OCI-M1 (cell line): Measurements from ENCODE around the gene ZBTB4.
"Not testable (repeated sequence)": the region's sequence is repeated elsewhere in the genome, so short reads cannot be mapped to it uniquely, and the experiment has no call there.

ENCODE experiments used
- DNase-seq: peaks from one replicate; lab custom pipeline; 2025; lab: John Stamatoyannopoulos, UW

Gene ZBTB4

DNA sequence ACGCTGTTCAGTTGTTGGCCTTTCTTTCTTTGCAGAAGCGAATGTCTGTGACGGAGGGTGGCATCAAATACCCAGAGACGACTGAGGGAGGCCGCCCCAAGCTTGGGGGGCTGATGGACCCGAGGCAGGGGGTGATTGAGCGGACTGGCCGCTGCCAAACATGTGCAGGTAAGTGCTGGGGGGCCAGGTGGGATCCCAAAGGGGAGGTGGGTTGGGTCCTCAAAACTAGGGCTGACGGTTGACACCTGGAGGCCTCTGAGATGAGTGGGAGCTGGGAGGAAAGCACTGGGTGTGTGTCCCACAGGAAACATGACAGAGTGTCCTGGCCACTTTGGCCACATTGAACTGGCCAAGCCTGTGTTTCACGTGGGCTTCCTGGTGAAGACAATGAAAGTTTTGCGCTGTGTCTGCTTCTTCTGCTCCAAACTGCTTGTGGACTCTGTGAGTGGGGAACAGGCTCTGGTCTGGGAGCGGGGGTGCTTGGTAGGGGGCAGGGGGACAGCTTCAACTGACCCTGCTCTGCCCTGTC is 16.5 kb upstream of the ZBTB4 start:
- DNase-seq: no peak

- no peak for DNase-seq
Measured at GRCh38 chr17:7493941-7494340, 14.5 kb upstream of the ZBTB4 start.

GRCh38 chr17:7491583-7491982 is 12.2 kb upstream of the ZBTB4 start:
- DNase-seq: no peak

DNA sequence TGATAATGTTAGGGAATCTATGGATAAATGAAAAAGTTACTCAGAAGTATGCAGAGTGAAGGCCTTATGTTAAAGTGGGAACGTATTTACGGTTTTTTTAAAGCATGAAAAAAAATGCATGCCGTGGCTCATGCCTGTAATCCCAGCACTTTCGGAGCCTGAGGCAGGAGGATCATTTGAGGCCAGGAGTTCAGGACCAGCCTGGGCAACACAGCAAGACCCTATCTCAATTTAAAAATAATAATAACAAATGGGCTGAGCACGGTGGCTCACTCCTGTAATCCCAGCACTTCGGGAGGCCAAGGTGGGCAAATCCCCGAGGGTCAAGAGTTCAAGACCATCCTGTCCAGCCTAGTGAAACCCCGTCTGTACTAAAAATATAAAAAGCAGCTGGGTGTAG is 10.7 kb upstream of the ZBTB4 start:
- no peak for DNase-seq

GRCh38 chr17:7486181-7486580 is 6.8 kb upstream of the ZBTB4 start:
- peak; percentile 57 for DNase-seq

DNA sequence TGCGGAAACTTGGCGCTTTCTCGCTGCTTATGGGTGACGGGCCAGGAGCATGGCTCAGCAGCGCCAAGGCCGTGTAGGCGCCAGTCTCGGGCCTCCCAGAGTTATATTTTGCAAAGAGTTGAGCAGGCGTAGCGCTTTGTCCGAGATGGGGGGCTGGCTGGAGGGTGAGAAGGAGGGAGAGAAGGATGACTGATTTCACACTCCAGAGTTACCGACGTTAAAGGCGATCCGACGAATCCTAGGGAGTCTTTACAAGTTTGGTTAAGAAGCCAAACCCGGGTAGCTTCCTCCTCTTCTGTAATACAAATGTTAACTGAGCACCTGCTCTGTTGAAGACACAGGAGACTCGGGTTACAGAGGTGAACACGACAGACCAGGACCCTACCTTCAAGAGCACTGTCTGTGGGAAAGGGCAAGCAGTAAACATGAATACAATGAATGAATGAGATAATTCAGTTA is 5.5 kb upstream of the ZBTB4 start:
- DNase-seq: no peak

- peak; percentile 99 for DNase-seq
Measured at GRCh38 chr17:7484067-7484918, 4.9 kb upstream of the ZBTB4 start, which contains the start of gene POLR2A. Gene POLR2A (plus strand): TSS chr17:7484366.

GRCh38 chr17:7483255-7484066 is 4.0 kb upstream of the ZBTB4 start:
- peak; percentile 99 for DNase-seq

DNA sequence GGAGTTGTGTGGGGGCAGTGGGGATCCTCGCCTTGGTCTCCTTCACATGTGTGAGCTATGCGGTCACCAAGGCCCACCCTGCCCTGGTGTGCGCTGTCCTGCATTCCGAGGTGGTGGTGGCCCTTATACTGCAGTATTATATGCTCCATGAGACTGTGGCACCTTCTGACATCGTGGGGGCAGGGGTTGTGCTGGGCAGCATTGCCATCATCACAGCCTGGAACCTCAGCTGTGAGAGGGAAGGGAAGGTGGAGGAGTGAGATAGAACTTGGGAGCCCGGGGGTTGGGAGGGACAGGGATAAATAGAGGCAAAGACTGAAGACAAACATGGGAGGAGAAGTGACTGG is 3.3 kb upstream of the ZBTB4 start:
- not testable (repeated sequence) for DNase-seq

- not testable (repeated sequence) for DNase-seq
Measured at GRCh38 chr17:7481842-7482741, 2.7 kb upstream of the ZBTB4 start.

- DNase-seq: not testable (repeated sequence)
Measured at GRCh38 chr17:7481275-7481674, 1.8 kb upstream of the ZBTB4 start, which contains the start of gene SLC35G6. Gene SLC35G6 (plus strand): TSS chr17:7481446. CDS start chr17:7481517, 71 bp downstream.

DNA sequence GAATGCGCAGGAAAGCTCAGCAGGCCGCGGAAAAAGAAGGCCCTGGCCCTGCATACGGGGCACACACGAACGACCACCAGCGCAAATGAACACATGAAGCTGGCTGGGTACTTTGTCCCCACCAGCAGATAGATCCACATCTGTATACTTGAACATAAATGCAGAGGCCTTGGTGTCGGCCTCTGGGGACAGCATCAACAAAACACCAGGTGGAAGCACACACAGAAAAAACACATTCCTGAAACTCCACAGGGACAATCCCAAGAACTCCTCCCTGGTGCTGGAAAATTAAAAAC is 606 bp upstream of the ZBTB4 start:
- DNase-seq: no peak

DNA sequence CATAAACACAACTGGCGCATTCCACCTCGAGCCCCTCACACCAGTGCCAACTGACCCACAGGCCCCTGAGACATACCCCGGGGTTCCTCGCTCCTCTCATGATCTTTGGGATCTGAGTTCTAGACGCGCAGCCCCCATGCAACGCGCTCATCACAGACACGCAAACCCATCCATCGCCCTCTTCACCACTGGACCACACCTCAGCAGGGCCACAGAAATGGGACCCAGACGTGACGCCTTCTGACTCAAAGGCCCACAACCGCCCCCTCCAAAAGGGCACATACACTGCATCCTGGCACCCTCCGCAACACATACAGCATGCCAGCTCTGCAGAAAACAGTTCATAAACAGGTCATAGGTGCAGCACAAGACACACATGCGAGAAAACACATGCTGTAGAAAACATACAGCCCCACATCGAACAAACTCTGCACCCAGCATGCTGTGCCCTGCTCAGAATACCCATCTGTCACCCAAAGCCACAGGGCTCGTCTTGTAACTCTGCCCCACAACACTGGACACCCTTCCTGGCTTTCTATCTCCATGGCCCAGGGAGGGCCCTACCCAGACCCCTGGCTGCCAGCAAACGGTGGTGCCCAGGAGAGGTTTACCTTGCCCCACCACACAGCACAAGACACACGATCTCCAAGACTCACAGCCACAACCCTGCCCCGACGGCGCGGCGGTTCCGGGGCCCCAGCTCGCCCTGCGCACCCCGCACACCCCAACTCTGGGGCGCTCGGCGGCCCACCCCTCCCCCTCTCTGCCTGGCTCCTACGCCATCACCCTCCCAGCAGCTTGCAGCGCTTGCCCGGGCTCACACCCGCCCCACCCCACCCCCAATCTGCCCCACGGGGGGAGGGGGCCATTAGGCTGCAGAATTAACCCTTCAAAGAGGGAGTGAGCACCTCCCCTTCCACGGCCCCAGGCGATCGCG is 887 bp downstream of the ZBTB4 start:
- DNase-seq: peak; percentile 71

- DNase-seq: peak; percentile 90
Measured at GRCh38 chr17:7477392-7478275, 1.8 kb downstream of the ZBTB4 start.

GRCh38 chr17:7476951-7477350 is 2.5 kb downstream of the ZBTB4 start:
- peak; percentile 62 for DNase-seq

- no peak for DNase-seq
Measured at GRCh38 chr17:7476494-7476893, 2.9 kb downstream of the ZBTB4 start.

- DNase-seq: peak; percentile 86
Measured at GRCh38 chr17:7475764-7476422, 3.5 kb downstream of the ZBTB4 start.

DNA sequence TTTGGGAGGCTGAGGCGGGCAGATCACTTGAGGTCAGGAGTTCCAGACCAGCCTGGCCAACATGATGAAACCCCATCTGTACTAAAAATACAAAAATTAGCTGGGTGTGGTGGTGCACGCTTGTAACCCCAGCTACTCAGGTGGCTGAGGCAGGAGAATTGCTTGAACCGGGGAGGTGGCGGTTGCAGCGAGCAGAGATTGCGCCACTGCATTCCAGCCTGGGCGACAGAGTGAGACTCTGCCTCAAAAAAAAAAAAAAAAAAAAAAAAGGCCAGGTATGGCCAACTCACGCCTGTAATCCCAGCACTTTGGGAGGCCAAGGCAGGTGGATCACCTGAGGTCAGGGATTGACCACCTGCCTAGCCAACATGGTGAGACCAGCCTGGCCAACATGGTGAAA is 4.7 kb downstream of the ZBTB4 start:
- DNase-seq: not testable (repeated sequence)

- no peak for DNase-seq
Measured at GRCh38 chr17:7471729-7472128, 7.7 kb downstream of the ZBTB4 start.
